T-cell (primary cell): ENCODE results near the gene NPY2R. TPM values are rescaled to one million over a fixed set of nuclear protein-coding genes. Genes with fewer than 3 reads are reported as not detected.

Experiments used
- ATAC-seq, 4 experiments: fragments of 200-7000 bp in 3 of 4; fragments of 150-1000 bp in 1 of 4; cut with Tn5 transposase; replicated peaks in 1 of 4; 1 replicate in 3 of 4; 2 replicates in 1 of 4; pipeline ENCODE4 v1.10.0; 2021; ENCODE audit warnings: moderate library complexity in 3 of 4, mild to moderate bottlenecking in 2 of 4, moderate number of reproducible peaks in 1 of 4
- CTCF ChIA-PET, 2 donors: fragments of 300-600 bp; sonication (Branson Sonifier 250); formaldehyde crosslinking; loops; one replicate each; lab custom pipeline; 2022; ENCODE audit warnings: antibody characterized with exemption in 2 of 2; lab: Charles Lee
- POLR2A ChIA-PET, 2 donors: fragments of 300-600 bp; sonication (Branson Sonifier 250); formaldehyde crosslinking; loops; one replicate each; lab custom pipeline; 2022; ENCODE audit warnings: antibody characterized with exemption in 2 of 2; lab: Charles Lee
- DNase-seq, 35 experiments: peaks; one replicate each; pipeline versions ENCODE4 v3.0.0 to v3.0.0-alpha.2; 2013 to 2023
- H3K27ac ChIP-seq: one replicate; pipeline ENCODE4 v1.5.1; 2013; ENCODE audit warnings: low read length
- H3K27me3 ChIP-seq, 2 experiments: replicated peaks in 1 of 2; 1 replicate in 1 of 2; 2 replicates in 1 of 2; pipeline versions ENCODE4 v1.6.1 to v1.7.0; 2013; ENCODE audit warnings: low read length in 1 of 2, mixed read lengths in 1 of 2; ENCODE audit not compliant: control insufficient read depth in 2 of 2, insufficient read depth in 2 of 2; ENCODE audit errors: extremely low read depth in 1 of 2
- H3K36me3 ChIP-seq, 2 donors: 1 replicate in 1 of 2; 2 replicates in 1 of 2; pipeline versions ENCODE4 v1.6.1 to v1.7.0; 2013; ENCODE audit warnings: low read length in 1 of 2; ENCODE audit not compliant: control insufficient read depth in 2 of 2, insufficient read depth in 1 of 2; ENCODE audit errors: extremely low read depth in 1 of 2
- H3K4me1 ChIP-seq, 2 experiments: 1 replicate in 1 of 2; 2 replicates in 1 of 2; pipeline versions ENCODE4 v1.6.1 to v1.7.0; 2013; ENCODE audit warnings: low read length in 2 of 2, mixed read lengths in 1 of 2; ENCODE audit not compliant: insufficient read depth in 2 of 2, control insufficient read depth in 1 of 2; ENCODE audit errors: extremely low read depth in 1 of 2
- H3K4me3 ChIP-seq, 2 donors: 1 replicate in 1 of 2; 2 replicates in 1 of 2; pipeline versions ENCODE4 v1.5.1 to v1.7.0; 2013; ENCODE audit warnings: mild to moderate bottlenecking in 2 of 2, low read length in 1 of 2, moderate library complexity in 1 of 2; ENCODE audit not compliant: control insufficient read depth in 1 of 2; ENCODE audit errors: extremely low read depth in 1 of 2
- H3K9me3 ChIP-seq: 2 replicates; pipeline ENCODE4 v1.7.0; 2013
- H3K27ac Mint-ChIP-seq, 2 donors: one replicate each; pipeline ENCODE4 v1.8.0; 2020 to 2021; ENCODE audit warnings: mild to moderate bottlenecking in 2 of 2, mixed read lengths in 2 of 2
- H3K27me3 Mint-ChIP-seq, 2 donors: one replicate each; pipeline ENCODE4 v1.8.0; 2021 to 2022; ENCODE audit warnings: mixed read lengths in 2 of 2
- H3K36me3 Mint-ChIP-seq: one replicate; pipeline ENCODE4 v1.8.0; 2021; ENCODE audit warnings: mixed read lengths
- H3K4me1 Mint-ChIP-seq, 3 donors: one replicate each; pipeline ENCODE4 v1.8.0; 2020 to 2022; ENCODE audit warnings: mixed read lengths in 3 of 3, mild to moderate bottlenecking in 1 of 3
- H3K4me3 Mint-ChIP-seq, 3 donors: one replicate each; pipeline ENCODE4 v1.8.0; 2020 to 2022; ENCODE audit warnings: mild to moderate bottlenecking in 3 of 3, mixed read lengths in 3 of 3, moderate library complexity in 3 of 3
- H3K9me3 Mint-ChIP-seq, 3 donors: one replicate each; pipeline ENCODE4 v1.8.0; 2020 to 2022; ENCODE audit warnings: mixed read lengths in 3 of 3
- WGBS: methylation state at CpG from one replicate; pipeline ENCODE4 v1.1.5; 2013; ENCODE audit warnings: missing lambda C conversion rate; ENCODE audit not compliant: insufficient coverage; 5-methylcytosine and 5-hydroxymethylcytosine counted together
- total RNA-seq, 35 experiments: library from RNA in 6 of 35; stranded (reverse) in 6 of 35; fragments of 120-200 nt in 1 of 35; gene quantifications; one replicate each; pipeline versions ENCODE4 v1.2.1 to v1.2.4 and lab custom pipeline; 2013 to 2026

The NPY2R gene
- total RNA-seq, 5 donors from 2014 or later (not counting 1 experiment from before 2014, with no cell fraction given) = not detected

DNA sequence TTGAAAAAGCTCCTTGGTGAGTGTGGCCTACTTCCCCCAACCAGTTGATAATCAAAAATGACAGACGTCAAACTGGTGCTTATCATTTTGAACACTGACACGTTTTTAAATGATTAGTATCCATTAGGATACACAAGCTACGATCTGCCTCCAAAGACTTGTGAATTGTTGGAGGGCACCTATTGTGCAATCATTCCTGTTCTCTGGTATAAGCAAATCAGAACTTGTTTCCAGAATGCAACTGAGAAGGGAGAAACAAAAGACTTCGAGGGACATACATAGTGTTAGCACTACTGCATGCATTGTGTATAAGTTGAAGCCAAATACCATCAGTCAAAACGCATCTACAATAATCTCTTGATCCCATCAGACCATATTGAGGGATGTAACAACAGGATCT is 11.6 kb downstream of the NPY2R start:
- CTCF ChIA-PET = no interaction called here
- H3K4me3 Mint-ChIP-seq = no peak overlapping the region
- WGBS = no CpG with 5 or more reads among the region's 5 CpGs
- no peaks in the 10 kb centered on the region for H3K9me3 ChIP-seq
- no peak overlapping the region for H3K4me3 ChIP-seq
- H3K27ac ChIP-seq = no peak overlapping the region
- DNase-seq (no peak), ATAC-seq (no peak)
- H3K9me3 Mint-ChIP-seq = peaks cover 0 to 7% (median 0%) of the 10 kb centered on the region in 3 donors
- no peaks in the 10 kb centered on the region for H3K27me3 ChIP-seq
- no peaks in the 10 kb centered on the region for H3K4me1 Mint-ChIP-seq
- POLR2A ChIA-PET = no interaction called here
- no peaks in the 10 kb centered on the region for H3K36me3 ChIP-seq
- no peaks in the 10 kb centered on the region for H3K36me3 Mint-ChIP-seq
- peaks cover 0 to 5% of the 10 kb centered on the region in 2 donors for H3K27me3 Mint-ChIP-seq
- no peaks in the 10 kb centered on the region for H3K4me1 ChIP-seq
- no peak overlapping the region for H3K27ac Mint-ChIP-seq

DNA sequence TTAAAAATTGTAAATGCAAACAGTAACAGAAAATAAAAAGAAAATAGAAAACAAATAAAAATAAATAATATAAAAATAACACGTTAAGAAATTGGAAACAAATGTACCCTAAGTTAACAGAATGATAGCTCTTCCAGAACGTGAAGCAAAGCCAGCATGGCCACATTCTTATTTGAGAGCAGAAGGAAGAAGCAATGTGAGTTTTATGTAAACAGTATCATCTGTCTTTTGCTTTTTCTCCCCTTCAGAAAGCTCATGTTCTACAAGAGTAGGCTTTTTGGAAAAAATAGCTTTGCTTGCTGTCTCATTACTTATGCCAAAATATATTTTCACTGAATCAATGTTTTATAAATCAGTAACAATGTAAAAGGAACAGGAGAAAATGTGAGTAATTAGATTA is 18.7 kb downstream of the NPY2R start:
- no peaks in the 10 kb centered on the region for H3K36me3 ChIP-seq
- ATAC-seq = no peak
- ChIA-PET POLR2A (no interaction called here), CTCF (no interaction called here)
- H3K9me3 ChIP-seq = no peaks in the 10 kb centered on the region
- H3K27ac Mint-ChIP-seq = no peak overlapping the region
- no peak for DNase-seq
- H3K4me3 Mint-ChIP-seq = no peak overlapping the region
- no peaks in the 10 kb centered on the region for H3K27me3 Mint-ChIP-seq
- no peaks in the 10 kb centered on the region for H3K4me1 ChIP-seq
- H3K36me3 Mint-ChIP-seq = no peaks in the 10 kb centered on the region
- no peak overlapping the region for H3K4me3 ChIP-seq
- no CpG with 5 or more reads among the region's 2 CpGs for WGBS
- H3K27ac ChIP-seq = no peak overlapping the region
- no peaks in the 10 kb centered on the region for H3K4me1 Mint-ChIP-seq
- H3K27me3 ChIP-seq = no peaks in the 10 kb centered on the region
- H3K9me3 Mint-ChIP-seq = no peaks in the 10 kb centered on the region

DNA sequence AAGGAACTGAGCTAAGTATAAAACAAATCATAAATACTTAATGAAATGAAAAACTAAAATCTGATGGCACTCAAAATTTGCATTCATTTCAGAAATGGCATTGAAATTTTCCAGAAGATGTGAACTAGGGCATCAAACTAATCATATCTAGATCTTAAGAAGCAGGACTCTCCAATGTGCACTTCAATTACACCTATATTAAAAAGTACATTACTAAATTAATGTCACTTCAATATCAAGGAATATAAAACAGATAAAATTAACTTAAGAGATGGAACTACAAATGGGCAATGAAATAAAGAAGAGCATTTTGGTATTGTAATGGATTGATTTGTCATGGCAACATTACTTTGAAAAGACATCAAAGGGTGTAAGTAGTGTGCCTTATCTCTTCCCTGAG is 20.3 kb downstream of the NPY2R start:
- no peak overlapping the region for H3K4me3 ChIP-seq
- H3K27ac Mint-ChIP-seq = no peak overlapping the region
- H3K27ac ChIP-seq = no peak overlapping the region
- no peaks in the 10 kb centered on the region for H3K27me3 ChIP-seq
- no peak for ATAC-seq
- H3K36me3 Mint-ChIP-seq = no peaks in the 10 kb centered on the region
- H3K4me1 ChIP-seq = no peaks in the 10 kb centered on the region
- H3K4me1 Mint-ChIP-seq = no peaks in the 10 kb centered on the region
- no peaks in the 10 kb centered on the region for H3K27me3 Mint-ChIP-seq
- DNase-seq = no peak
- ChIA-PET CTCF (no interaction called here), POLR2A (no interaction called here)
- no peaks in the 10 kb centered on the region for H3K9me3 ChIP-seq
- H3K9me3 Mint-ChIP-seq = no peaks in the 10 kb centered on the region
- no peaks in the 10 kb centered on the region for H3K36me3 ChIP-seq
- H3K4me3 Mint-ChIP-seq = no peak overlapping the region

DNA sequence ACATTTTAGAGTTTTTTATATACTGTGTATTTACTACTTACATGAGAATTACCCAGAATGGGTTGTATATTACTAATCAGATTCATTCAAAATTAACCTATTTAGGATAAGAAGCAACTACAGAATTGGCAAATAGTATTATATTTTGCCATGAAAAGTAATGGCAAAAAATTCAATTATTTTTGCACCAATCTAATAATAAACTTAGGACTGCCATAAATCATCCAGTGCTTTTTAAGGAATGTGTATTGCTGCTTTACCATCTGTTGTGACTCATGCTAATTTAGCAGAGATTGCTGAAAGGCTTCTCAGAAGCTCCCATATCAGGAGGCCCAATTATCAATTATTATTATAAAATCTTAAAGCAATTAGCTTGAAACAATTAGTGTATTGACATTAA is 24.0 kb downstream of the NPY2R start:
- CTCF ChIA-PET = no interaction called here
- no peak overlapping the region for H3K27ac ChIP-seq
- H3K27me3 ChIP-seq = no peaks in the 10 kb centered on the region
- no peak overlapping the region for H3K4me3 ChIP-seq
- H3K9me3 ChIP-seq = no peaks in the 10 kb centered on the region
- Mint-ChIP-seq H3K4me3 (no peak overlapping the region), H3K27me3 (no peaks in the 10 kb centered on the region), H3K36me3 (no peaks in the 10 kb centered on the region), H3K4me1 (no peaks in the 10 kb centered on the region), H3K9me3 (no peaks in the 10 kb centered on the region), H3K27ac (no peak overlapping the region)
- no peaks in the 10 kb centered on the region for H3K36me3 ChIP-seq
- DNase-seq = no peak
- ATAC-seq = no peak
- POLR2A ChIA-PET = no interaction called here
- H3K4me1 ChIP-seq = no peaks in the 10 kb centered on the region

GRCh38 chr4:155234206-155234605 is 25.8 kb downstream of the NPY2R start:
- Histone ChIP-seq H3K27me3 (no peaks in the 10 kb centered on the region), H3K9me3 (no peaks in the 10 kb centered on the region), H3K4me1 (no peaks in the 10 kb centered on the region), H3K4me3 (no peak overlapping the region), H3K36me3 (no peaks in the 10 kb centered on the region), H3K27ac (no peak overlapping the region)
- CTCF ChIA-PET = no interaction called here
- H3K27me3 Mint-ChIP-seq = no peaks in the 10 kb centered on the region
- no peak overlapping the region for H3K27ac Mint-ChIP-seq
- H3K4me1 Mint-ChIP-seq = no peaks in the 10 kb centered on the region
- no CpG with 5 or more reads among the region's 1 CpG for WGBS
- H3K9me3 Mint-ChIP-seq = no peaks in the 10 kb centered on the region
- no peaks in the 10 kb centered on the region for H3K36me3 Mint-ChIP-seq
- H3K4me3 Mint-ChIP-seq = no peak overlapping the region
- ATAC-seq (no peak), DNase-seq (no peak)
- POLR2A ChIA-PET = no interaction called here

DNA sequence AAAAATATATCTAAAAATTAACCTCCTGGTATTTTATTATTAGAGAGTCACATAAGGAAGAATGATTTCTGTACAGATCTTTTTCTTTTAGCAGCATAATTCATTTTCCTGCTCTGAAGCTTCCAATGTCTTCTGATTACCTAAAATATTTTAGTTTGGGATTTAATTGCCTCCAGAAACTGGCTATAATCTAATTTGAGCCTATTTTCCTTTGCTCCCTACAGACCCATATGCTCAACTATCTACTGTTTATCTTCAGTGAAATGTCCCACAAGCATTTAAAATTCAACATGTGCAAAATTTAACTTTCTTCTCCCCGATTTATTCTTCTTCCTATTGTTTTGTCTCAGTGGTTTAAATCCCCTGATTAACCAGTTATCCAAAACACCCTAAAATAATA is 29.1 kb downstream of the NPY2R start:
- Histone ChIP-seq H3K9me3 (no peaks in the 10 kb centered on the region), H3K36me3 (no peaks in the 10 kb centered on the region), H3K27me3 (no peaks in the 10 kb centered on the region), H3K4me3 (no peak overlapping the region), H3K4me1 (no peaks in the 10 kb centered on the region), H3K27ac (no peak overlapping the region)
- Mint-ChIP-seq H3K27me3 (no peaks in the 10 kb centered on the region), H3K4me1 (no peaks in the 10 kb centered on the region), H3K27ac (no peak overlapping the region), H3K36me3 (no peaks in the 10 kb centered on the region), H3K4me3 (no peak overlapping the region), H3K9me3 (peaks cover 0 to 6% (median 5%) of the 10 kb centered on the region in 3 donors)
- no CpG with 5 or more reads among the region's 1 CpG for WGBS
- POLR2A ChIA-PET = no interaction called here
- ATAC-seq = no peak
- DNase-seq = no peak
- CTCF ChIA-PET = no interaction called here

GRCh38 chr4:155241225-155241624 is 32.8 kb downstream of the NPY2R start:
- H3K4me3 Mint-ChIP-seq = no peak overlapping the region
- H3K9me3 ChIP-seq = no peaks in the 10 kb centered on the region
- H3K27me3 Mint-ChIP-seq = peaks cover 0 to under 1% of the 10 kb centered on the region in 2 donors
- CTCF ChIA-PET = no interaction called here
- H3K4me3 ChIP-seq = no peak overlapping the region
- no peak for ATAC-seq
- H3K36me3 Mint-ChIP-seq = no peaks in the 10 kb centered on the region
- no peaks in the 10 kb centered on the region for H3K36me3 ChIP-seq
- H3K4me1 Mint-ChIP-seq = no peaks in the 10 kb centered on the region
- WGBS = no CpG with 5 or more reads among the region's 4 CpGs
- no peaks in the 10 kb centered on the region for H3K27me3 ChIP-seq
- peaks cover 0 to 6% (median 5%) of the 10 kb centered on the region in 3 donors for H3K9me3 Mint-ChIP-seq
- H3K27ac Mint-ChIP-seq = no peak overlapping the region
- H3K27ac ChIP-seq = no peak overlapping the region
- no peak for DNase-seq
- POLR2A ChIA-PET = no interaction called here
- no peaks in the 10 kb centered on the region for H3K4me1 ChIP-seq
